ENCODE measurements around the gene MREG.
"Not testable (repeated sequence)": the region's sequence is repeated elsewhere in the genome, so short reads cannot be mapped to it uniquely, and the experiment has no call there.

The MREG gene

GRCh38 chr2:215952860-215953637 lies 60.3 kb downstream of the MREG start:
- no peak for DNase-seq

GRCh38 chr2:215951558-215951957 lies 61.8 kb downstream of the MREG start:
- DNase-seq, result no peak

- peak; percentile 86 for DNase-seq
Observed at GRCh38 chr2:215949991-215950404, 63.4 kb downstream of the MREG start.

- DNase-seq, result no peak
Observed at GRCh38 chr2:215948051-215948450, 65.3 kb downstream of the MREG start.

DNA sequence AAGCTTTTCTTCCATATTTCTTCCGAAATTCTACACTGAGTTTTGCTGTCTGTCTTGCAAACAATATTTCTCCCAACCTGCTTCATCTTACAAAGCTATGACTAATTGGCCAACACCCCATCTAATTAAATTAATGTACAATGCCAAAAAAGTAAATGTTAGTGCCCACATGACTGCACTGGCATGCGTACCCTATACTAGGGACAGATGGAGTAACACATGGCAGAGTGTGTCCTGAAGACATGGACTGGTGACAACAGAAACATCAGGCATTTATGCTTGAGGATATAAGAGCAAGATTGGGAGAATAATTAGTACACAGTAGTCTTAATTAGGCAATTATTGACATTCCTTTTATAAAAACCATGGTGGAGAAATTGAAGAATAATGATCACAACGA lies 66.8 kb downstream of the MREG start:
- no peak for DNase-seq

GRCh38 chr2:215942194-215942593 lies 71.2 kb downstream of the MREG start:
- no peak for DNase-seq

- DNase-seq, result no peak
Observed at GRCh38 chr2:215941726-215942125, 71.6 kb downstream of the MREG start.

DNA sequence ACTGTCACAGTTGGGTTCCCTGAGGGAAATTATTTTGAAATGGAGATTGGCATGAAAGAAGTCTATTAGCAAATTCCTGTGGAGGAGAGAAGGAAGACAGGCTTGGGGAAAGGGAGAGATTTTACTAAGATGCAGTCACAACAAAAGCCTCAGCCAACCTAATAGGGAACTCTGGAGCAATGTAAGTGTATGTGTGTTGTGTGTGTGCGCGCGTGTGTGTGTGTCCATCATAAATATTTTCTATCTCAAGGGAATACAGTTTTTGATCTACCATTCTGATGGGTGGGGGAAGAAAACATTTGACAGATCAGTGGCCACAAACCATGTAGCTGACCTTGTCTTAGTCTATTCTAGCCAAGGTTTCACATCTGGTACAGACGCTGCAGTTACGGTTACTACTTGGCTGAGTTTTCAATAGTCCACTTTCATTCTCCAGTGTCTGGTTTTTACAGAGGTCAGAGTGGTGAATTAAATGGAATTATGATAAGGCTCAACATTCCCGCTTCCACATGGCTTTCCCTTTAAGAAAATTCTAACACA lies 72.6 kb downstream of the MREG start:
- no peak for DNase-seq

- DNase-seq, result no peak
Observed at GRCh38 chr2:215937190-215937589, 76.2 kb downstream of the MREG start.

- DNase-seq, result no peak
Observed at GRCh38 chr2:215933151-215933550, 80.2 kb downstream of the MREG start.

GRCh38 chr2:215931256-215931903 lies 82.0 kb downstream of the MREG start:
- peak; percentile 86 for DNase-seq

- DNase-seq, result no peak
Observed at GRCh38 chr2:215930505-215931253, 82.7 kb downstream of the MREG start.

- no peak for DNase-seq
Observed at GRCh38 chr2:215929602-215930335, 83.6 kb downstream of the MREG start.

DNA sequence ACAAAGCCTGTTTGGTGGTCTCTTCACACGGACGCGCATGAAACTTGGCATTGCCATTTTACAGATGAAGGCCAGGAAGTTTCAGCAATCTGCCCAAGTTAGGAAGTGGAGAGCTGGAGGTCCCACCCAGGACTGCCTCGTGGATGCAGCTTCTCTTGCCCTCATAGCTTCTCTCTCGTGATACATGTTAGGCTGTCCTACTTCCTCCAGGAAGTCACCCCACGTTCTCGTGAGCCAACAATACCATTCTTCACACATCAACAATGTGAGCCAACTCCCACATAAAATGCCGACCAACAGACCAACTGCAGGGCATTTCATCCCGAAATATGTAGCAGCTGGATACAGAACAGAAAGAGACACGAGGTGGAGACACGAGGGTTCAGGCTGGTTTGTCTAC lies 85.3 kb downstream of the MREG start:
- no peak for DNase-seq

- DNase-seq, result not testable (repeated sequence)
Observed at GRCh38 chr2:215926992-215927391, 86.4 kb downstream of the MREG start.

DNA sequence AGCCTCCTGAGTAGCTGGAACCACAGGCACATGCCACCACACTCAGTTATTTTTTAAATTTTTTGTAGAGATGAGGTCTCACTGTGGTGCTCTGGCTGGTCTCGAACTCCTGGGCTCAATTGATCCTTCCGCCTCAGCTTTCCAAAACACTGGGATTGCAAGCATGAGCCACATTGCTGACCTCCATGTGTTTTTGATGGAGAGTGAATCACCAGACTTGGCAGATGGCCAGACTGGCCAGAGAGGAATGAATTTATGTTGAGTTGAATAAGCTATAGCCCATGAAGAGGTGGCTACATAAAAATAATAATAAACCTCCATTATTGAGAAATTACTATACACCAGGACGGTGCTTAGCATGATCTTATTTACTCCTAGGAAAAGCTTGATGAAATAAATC lies 91.5 kb downstream of the MREG start:
- no peak for DNase-seq

GRCh38 chr2:215920244-215921100 lies 92.9 kb downstream of the MREG start:
- DNase-seq, result peak; percentile 83

GRCh38 chr2:215919624-215920243 lies 93.6 kb downstream of the MREG start:
- no peak for DNase-seq

GRCh38 chr2:215918901-215919599 lies 94.3 kb downstream of the MREG start:
- no peak for DNase-seq

DNA sequence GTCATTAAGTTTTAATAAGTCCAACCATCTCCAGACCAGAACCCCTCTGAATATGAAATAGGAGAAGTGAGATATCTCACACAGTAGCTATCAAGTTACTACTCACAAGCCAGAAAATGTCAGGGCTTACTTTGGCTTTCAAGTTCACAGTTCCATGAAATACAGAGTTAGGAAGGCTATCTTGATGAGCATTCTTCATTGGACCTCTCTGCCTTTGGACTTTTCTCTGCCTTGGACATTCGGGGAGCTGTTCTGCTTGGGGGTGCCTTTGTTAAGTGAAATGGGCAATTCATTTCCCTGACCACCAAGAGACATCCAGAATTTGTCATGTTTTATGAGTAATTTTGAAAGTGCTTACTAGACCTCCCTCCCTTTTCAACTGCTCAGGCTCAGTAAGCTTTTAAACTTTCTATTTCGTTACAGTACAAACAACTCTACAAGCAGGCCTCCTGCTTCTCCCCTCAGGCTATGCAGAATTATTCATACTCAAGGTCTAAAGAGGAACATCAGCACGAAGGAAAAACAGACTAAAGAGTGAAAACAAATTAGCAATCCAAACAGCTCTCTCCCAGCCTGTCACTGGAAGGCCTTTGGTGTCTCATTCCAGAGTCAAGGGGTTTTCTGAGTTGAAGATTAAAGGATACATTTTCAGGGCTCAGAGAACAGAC lies 95.3 kb downstream of the MREG start:
- no peak for DNase-seq
